Right atrium auricular region (tissue), 2 donors: Measurements from ENCODE around the gene PLCL1. TPM values are rescaled to one million over a fixed set of nuclear protein-coding genes. Genes with fewer than 3 reads are reported as not detected.

ENCODE experiments used
- DNase-seq: peaks from one replicate; pipeline ENCODE4 v3.0.0-alpha.2; 2019; ENCODE audit warnings: low spot score
- H3K27ac ChIP-seq, 2 donors: fragments of 200-600 bp; sonication (generic); 1 replicate in 1 of 2; 2 replicates in 1 of 2; pipeline ENCODE4 v1.5.1; 2016 to 2019
- H3K27me3 ChIP-seq, 2 donors: fragments of 200-600 bp; sonication (generic); one replicate each; pipeline versions ENCODE4 v1.5.1 to v1.6.0; 2017 to 2019
- H3K36me3 ChIP-seq: fragments of 200-600 bp; sonication (generic); one replicate; pipeline ENCODE4 v1.5.1; 2016
- H3K4me1 ChIP-seq, 2 donors: fragments of 200-600 bp; sonication (generic); one replicate each; pipeline versions ENCODE4 v1.5.1 to v1.6.0; 2017 to 2019
- H3K4me3 ChIP-seq, 2 donors: fragments of 200-600 bp; sonication (generic); 1 replicate in 1 of 2; 2 replicates in 1 of 2; pipeline ENCODE4 v1.5.1; 2017 to 2019; ENCODE audit warnings: mild to moderate bottlenecking in 1 of 2, moderate library complexity in 1 of 2
- H3K9me3 ChIP-seq, 2 donors: fragments of 200-600 bp; sonication (generic); one replicate each; pipeline ENCODE4 v1.5.1; 2019
- total RNA-seq, 2 donors: library from RNA; depleted of rRNA; stranded (reverse); fragments of >200 nt; gene quantifications; one replicate each; pipeline ENCODE4 v1.1.0, GENCODE V29; 2016
- TF ChIP-seq, protein P1 (sequence below), 2 donors: fragments of 200-600 bp; sonication (generic); IDR thresholded peaks; one replicate each; pipeline ENCODE4 v1.5.1; 2019; ENCODE audit warnings: antibody characterized with exemption in 2 of 2

Gene PLCL1
- total RNA-seq, 2 donors from 2014 or later = 26.8 to 32.0 TPM

DNA sequence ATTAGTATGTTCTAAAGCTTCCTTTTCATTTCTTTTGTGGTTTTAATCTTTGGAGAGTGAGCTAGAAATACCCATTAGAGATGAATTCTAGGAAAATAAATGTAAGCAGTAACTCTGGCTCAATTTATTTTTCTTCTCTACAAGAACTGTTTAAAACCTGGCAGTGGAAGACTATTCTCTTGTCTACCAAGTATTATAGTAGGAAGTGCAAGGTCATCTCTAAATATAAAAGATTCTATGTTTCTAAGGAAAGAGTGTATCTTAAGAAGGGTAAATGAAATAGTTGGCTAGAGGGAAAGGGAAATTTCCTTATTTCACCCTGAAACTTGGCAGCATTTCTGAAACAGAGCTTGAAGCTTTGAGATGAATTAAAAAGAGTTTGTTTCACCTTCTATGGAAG, 35.5 kb downstream of the PLCL1 start:
- no peak for DNase-seq
- TF ChIP-seq, protein P1, sequence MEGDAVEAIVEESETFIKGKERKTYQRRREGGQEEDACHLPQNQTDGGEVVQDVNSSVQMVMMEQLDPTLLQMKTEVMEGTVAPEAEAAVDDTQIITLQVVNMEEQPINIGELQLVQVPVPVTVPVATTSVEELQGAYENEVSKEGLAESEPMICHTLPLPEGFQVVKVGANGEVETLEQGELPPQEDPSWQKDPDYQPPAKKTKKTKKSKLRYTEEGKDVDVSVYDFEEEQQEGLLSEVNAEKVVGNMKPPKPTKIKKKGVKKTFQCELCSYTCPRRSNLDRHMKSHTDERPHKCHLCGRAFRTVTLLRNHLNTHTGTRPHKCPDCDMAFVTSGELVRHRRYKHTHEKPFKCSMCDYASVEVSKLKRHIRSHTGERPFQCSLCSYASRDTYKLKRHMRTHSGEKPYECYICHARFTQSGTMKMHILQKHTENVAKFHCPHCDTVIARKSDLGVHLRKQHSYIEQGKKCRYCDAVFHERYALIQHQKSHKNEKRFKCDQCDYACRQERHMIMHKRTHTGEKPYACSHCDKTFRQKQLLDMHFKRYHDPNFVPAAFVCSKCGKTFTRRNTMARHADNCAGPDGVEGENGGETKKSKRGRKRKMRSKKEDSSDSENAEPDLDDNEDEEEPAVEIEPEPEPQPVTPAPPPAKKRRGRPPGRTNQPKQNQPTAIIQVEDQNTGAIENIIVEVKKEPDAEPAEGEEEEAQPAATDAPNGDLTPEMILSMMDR (IDR thresholded peaks at IDR 0.05) = no peak
- Histone ChIP-seq H3K36me3 (no peaks in the 10 kb centered on the region), H3K27me3 (no peaks in the 10 kb centered on the region), H3K4me3 (no peak overlapping the region), H3K27ac (no peak overlapping the region), H3K4me1 (peaks cover 0 to 27% of the 10 kb centered on the region in 2 donors), H3K9me3 (no peaks in the 10 kb centered on the region)

- H3K27me3 ChIP-seq = no peaks in the 10 kb centered on the region
- H3K27ac ChIP-seq = no peak overlapping the region
- H3K4me1 ChIP-seq = peaks cover 0 to 24% of the 10 kb centered on the region in 2 donors
- no peaks in the 10 kb centered on the region for H3K36me3 ChIP-seq
- H3K4me3 ChIP-seq = no peak overlapping the region
- no peaks in the 10 kb centered on the region for H3K9me3 ChIP-seq
- no peak for DNase-seq
- TF ChIP-seq, protein P1 (IDR thresholded peaks at IDR 0.05) = no peak
Observed at GRCh38 chr2:197846128-197846527, 41.7 kb downstream of the PLCL1 start.

- H3K27ac ChIP-seq = no peak overlapping the region
- DNase-seq = no peak
- no peaks in the 10 kb centered on the region for H3K27me3 ChIP-seq
- H3K4me1 ChIP-seq = peaks cover 0 to 24% of the 10 kb centered on the region in 2 donors
- H3K9me3 ChIP-seq = no peaks in the 10 kb centered on the region
- no peak overlapping the region for H3K4me3 ChIP-seq
- no peaks in the 10 kb centered on the region for H3K36me3 ChIP-seq
- TF ChIP-seq, protein P1 (IDR thresholded peaks at IDR 0.05) = no peak
Observed at GRCh38 chr2:197846777-197847176, 42.4 kb downstream of the PLCL1 start.

- H3K27ac ChIP-seq = peak overlapping the region in 1 of 2 donors; percentile 26
- TF ChIP-seq, protein P1 (IDR thresholded peaks at IDR 0.05) = no peak
- no peak overlapping the region for H3K4me3 ChIP-seq
- H3K27me3 ChIP-seq = no peaks in the 10 kb centered on the region
- H3K4me1 ChIP-seq = peaks cover 0 to 24% of the 10 kb centered on the region in 2 donors
- no peaks in the 10 kb centered on the region for H3K36me3 ChIP-seq
- H3K9me3 ChIP-seq = no peaks in the 10 kb centered on the region
- no peak for DNase-seq
Observed at GRCh38 chr2:197847651-197848401, 43.4 kb downstream of the PLCL1 start.

- H3K27me3 ChIP-seq = no peaks in the 10 kb centered on the region
- H3K9me3 ChIP-seq = no peaks in the 10 kb centered on the region
- DNase-seq = no peak
- H3K36me3 ChIP-seq = no peaks in the 10 kb centered on the region
- peak overlapping the region in 1 of 2 donors; percentile 26 for H3K27ac ChIP-seq
- TF ChIP-seq, protein P1 (IDR thresholded peaks at IDR 0.05) = no peak
- peaks cover 0 to 24% of the 10 kb centered on the region in 2 donors for H3K4me1 ChIP-seq
- no peak overlapping the region for H3K4me3 ChIP-seq
Observed at GRCh38 chr2:197848602-197849001, 44.2 kb downstream of the PLCL1 start.
